ENCODE results near the gene ITPRID2.

GRCh38 chr2:181844551-181845290 is 46.8 kb upstream of the ITPRID2 start:
- TF ChIP-seq POLR2A (IDR thresholded peaks at IDR 0.05; ENCODE audit: low read length) (no peak), GATA1 (IDR thresholded peaks at IDR 0.05; ENCODE audit: low read depth, low read length) (no peak)

Data from erythroblast (primary cell).